Thymus (tissue), 11 donors: ENCODE measurements around the gene PCBD1. TPM values are rescaled to one million over a fixed set of nuclear protein-coding genes. Genes with fewer than 3 reads are reported as not detected.

Experiments
- DNase-seq, 9 donors: peaks; one replicate each; pipeline ENCODE4 v3.0.0-alpha.2; 2013; ENCODE audit warnings: low spot score in 9 of 9, low read depth in 6 of 9, missing footprints in 1 of 9
- H3K27ac ChIP-seq, 2 donors: one replicate each; pipeline ENCODE4 v1.5.1; 2013; ENCODE audit warnings: control low read depth in 1 of 2, low read depth in 1 of 2, low read length in 1 of 2, mild to moderate bottlenecking in 1 of 2, moderate library complexity in 1 of 2
- H3K27me3 ChIP-seq, 2 donors: one replicate each; pipeline ENCODE4 v1.5.1; 2013; ENCODE audit warnings: low read length in 1 of 2; ENCODE audit not compliant: control insufficient read depth in 2 of 2, insufficient read depth in 1 of 2
- H3K36me3 ChIP-seq, 2 donors: one replicate each; pipeline ENCODE4 v1.5.1; 2013; ENCODE audit warnings: low read length in 1 of 2, mild to moderate bottlenecking in 1 of 2, moderate library complexity in 1 of 2; ENCODE audit not compliant: control insufficient read depth in 2 of 2, insufficient read depth in 2 of 2
- H3K4me1 ChIP-seq, 2 donors: one replicate each; pipeline ENCODE4 v1.5.1; 2013; ENCODE audit warnings: low read length in 2 of 2; ENCODE audit not compliant: control insufficient read depth in 2 of 2, insufficient read depth in 2 of 2
- H3K4me3 ChIP-seq, 2 donors: one replicate each; pipeline ENCODE4 v1.5.1; 2013; ENCODE audit warnings: low read length in 2 of 2, control low read depth in 1 of 2, mild to moderate bottlenecking in 1 of 2
- H3K9me3 ChIP-seq, 2 donors: one replicate each; pipeline ENCODE4 v1.5.1; 2013; ENCODE audit warnings: low read length in 1 of 2, mild to moderate bottlenecking in 1 of 2; ENCODE audit not compliant: control insufficient read depth in 2 of 2, insufficient read depth in 1 of 2
- WGBS: extraction: QIAGEN DNeasy Blood & Tissue Kit; methylation state at CpG from one replicate; pipeline ENCODE4 v1.1.7; 2013; 5-methylcytosine and 5-hydroxymethylcytosine counted together
- polyA plus RNA-seq: library from polyadenylated mRNA; stranded (reverse); fragments of 200-250 nt; gene quantifications from one replicate; pipeline ENCODE4 v1.2.3, GENCODE V29; 2013
- total RNA-seq: library from RNA; stranded (reverse); fragments of 120-200 nt; gene quantifications from one replicate; pipeline ENCODE4 v1.2.4, GENCODE V29; 2013
- donor health status: healthy.

PCBD1 gene
- total and polyA plus RNA-seq, 2 donors, result 22.0 to 59.0 TPM

GRCh38 chr10:70885931-70886903 is 2.1 kb downstream of the PCBD1 start:
- peaks cover 0 to 14% of the 10 kb centered on the region in 2 donors for H3K27me3 ChIP-seq

GRCh38 chr10:70885481-70885880 is 2.9 kb downstream of the PCBD1 start:
- Histone ChIP-seq H3K4me3 (no peak overlapping the region), H3K36me3 (peaks cover 0 to 6% of the 10 kb centered on the region in 2 donors), H3K9me3 (no peaks in the 10 kb centered on the region), H3K27me3 (peaks cover 0 to 14% of the 10 kb centered on the region in 2 donors), H3K27ac (no peak overlapping the region), H3K4me1 (peaks cover 3 to 9% of the 10 kb centered on the region in 2 donors)
- WGBS, result 93% methylated on average over 4 of the region's 4 CpGs
- no peak for DNase-seq

More at GRCh38 chr10:70885931-70886903, 2.1 kb downstream of the PCBD1 start:
- H3K27ac ChIP-seq, result no peak overlapping the region
- peaks cover 0 to 4% of the 10 kb centered on the region in 2 donors for H3K36me3 ChIP-seq
- WGBS, result 89% methylated on average over 18 of the region's 18 CpGs
- H3K9me3 ChIP-seq, result no peaks in the 10 kb centered on the region
- H3K4me1 ChIP-seq, result peaks cover 3 to 9% of the 10 kb centered on the region in 2 donors
- H3K4me3 ChIP-seq, result no peak overlapping the region
- no peak for DNase-seq

GRCh38 chr10:70884741-70885140 is 3.6 kb downstream of the PCBD1 start:
- H3K4me3 ChIP-seq, result no peak overlapping the region
- 98% methylated on average over 1 of the region's 1 CpG for WGBS
- H3K9me3 ChIP-seq, result no peaks in the 10 kb centered on the region
- DNase-seq, result no peak
- H3K27me3 ChIP-seq, result peaks cover 0 to 14% of the 10 kb centered on the region in 2 donors
- no peak overlapping the region for H3K27ac ChIP-seq
- peaks cover 0 to 6% of the 10 kb centered on the region in 2 donors for H3K36me3 ChIP-seq
- peaks cover 3 to 9% of the 10 kb centered on the region in 2 donors for H3K4me1 ChIP-seq

- DNase-seq, result peak in 8 of 9 donors; percentile 50 to 84 (median 64)
- H3K27ac ChIP-seq, result no peak overlapping the region
- no peaks in the 10 kb centered on the region for H3K27me3 ChIP-seq
- H3K4me3 ChIP-seq, result no peak overlapping the region
- WGBS, result 23% methylated on average over 4 of the region's 4 CpGs
- H3K4me1 ChIP-seq, result peaks cover 0 to 7% of the 10 kb centered on the region in 2 donors
- peaks cover 19 to 22% of the 10 kb centered on the region in 2 donors for H3K36me3 ChIP-seq
- no peaks in the 10 kb centered on the region for H3K9me3 ChIP-seq
Measured at GRCh38 chr10:70880077-70880534, 8.3 kb downstream of the PCBD1 start.

- DNase-seq, result no peak
- 98% methylated on average over 1 of the region's 1 CpG for WGBS
- Histone ChIP-seq H3K9me3 (no peaks in the 10 kb centered on the region), H3K27me3 (no peaks in the 10 kb centered on the region), H3K36me3 (peaks cover 18 to 19% of the 10 kb centered on the region in 2 donors), H3K4me3 (no peak overlapping the region), H3K27ac (no peak overlapping the region), H3K4me1 (peaks cover 0 to 7% of the 10 kb centered on the region in 2 donors)
Measured at GRCh38 chr10:70879207-70879606, 9.2 kb downstream of the PCBD1 start.

GRCh38 chr10:70874061-70874460 is 14.3 kb downstream of the PCBD1 start:
- H3K27ac ChIP-seq, result no peak overlapping the region
- H3K4me1 ChIP-seq, result peaks cover 0 to 7% of the 10 kb centered on the region in 2 donors
- no peaks in the 10 kb centered on the region for H3K27me3 ChIP-seq
- peaks cover 27 to 34% of the 10 kb centered on the region in 2 donors for H3K36me3 ChIP-seq
- 84% methylated on average over 7 of the region's 7 CpGs for WGBS
- DNase-seq, result no peak
- no peaks in the 10 kb centered on the region for H3K9me3 ChIP-seq
- no peak overlapping the region for H3K4me3 ChIP-seq

GRCh38 chr10:70872291-70872690 is 16.1 kb downstream of the PCBD1 start:
- Histone ChIP-seq H3K27ac (no peak overlapping the region), H3K4me1 (peaks cover 0 to 7% of the 10 kb centered on the region in 2 donors), H3K4me3 (no peak overlapping the region), H3K36me3 (peaks cover 16 to 31% of the 10 kb centered on the region in 2 donors), H3K27me3 (no peaks in the 10 kb centered on the region), H3K9me3 (no peaks in the 10 kb centered on the region)
- WGBS, result 98% methylated on average over 7 of the region's 7 CpGs
- DNase-seq, result no peak

- WGBS, result 74% methylated on average over 4 of the region's 4 CpGs
- DNase-seq, result no peak
- peaks cover 0 to 2% of the 10 kb centered on the region in 2 donors for H3K4me1 ChIP-seq
Measured at GRCh38 chr10:70866424-70866823, 21.9 kb downstream of the PCBD1 start.

GRCh38 chr10:70864935-70865334 is 23.4 kb downstream of the PCBD1 start:
- Histone ChIP-seq H3K4me1 (peaks cover 0 to 2% of the 10 kb centered on the region in 2 donors), H3K27me3 (no peaks in the 10 kb centered on the region), H3K4me3 (no peak overlapping the region), H3K9me3 (no peaks in the 10 kb centered on the region), H3K36me3 (peaks cover 0 to 10% of the 10 kb centered on the region in 2 donors), H3K27ac (peak overlapping the region in 1 of 2 donors; percentile 7)
- DNase-seq, result no peak
- WGBS, result 95% methylated on average over 1 of the region's 1 CpG

More at GRCh38 chr10:70866424-70866823, 21.9 kb downstream of the PCBD1 start:
- H3K4me3 ChIP-seq, result no peak overlapping the region
- no peaks in the 10 kb centered on the region for H3K9me3 ChIP-seq
- no peaks in the 10 kb centered on the region for H3K27me3 ChIP-seq
- H3K27ac ChIP-seq, result peak overlapping the region in 1 of 2 donors; percentile 29
- peaks cover 8 to 11% of the 10 kb centered on the region in 2 donors for H3K36me3 ChIP-seq
